GM13977 (cell line): ENCODE measurements around the gene KIFC3.

ENCODE experiments used
- DNase-seq: peaks from one replicate; pipeline ENCODE4 v3.0.0; 2012; ENCODE audit warnings: low spot score
- CTCF ChIP-seq: IDR thresholded peaks from 2 replicates; pipeline ENCODE4 v1.5.1; 2012; ENCODE audit warnings: mild to moderate bottlenecking, control low read depth; ENCODE audit not compliant: insufficient read depth; ENCODE audit errors: extremely low read depth, missing control alignments
- in situ Hi-C: fragments of 300-500 bp; cut with MboI; formaldehyde crosslinking; loops from one replicate; pipeline ENCODE4 v1.12.0; 2022; ENCODE audit warnings: low sequenced_read_pairs, low pct_unique_long_range_greater_than_20kb, mixed read lengths, inconsistent platforms; ENCODE audit not compliant: unreplicated experiment

The KIFC3 gene

GRCh38 chr16:57791195-57791892, 10.9 kb downstream of the KIFC3 start:
- DNase-seq: no peak
- TF ChIP-seq CTCF: no peak
- in situ Hi-C loops: no loop called here

GRCh38 chr16:57788951-57789350, 13.3 kb downstream of the KIFC3 start:
- in situ Hi-C loops: no loop called here

GRCh38 chr16:57788252-57788841, 13.9 kb downstream of the KIFC3 start:
- in situ Hi-C loops: no loop called here
- no peak for DNase-seq
- no peak for TF ChIP-seq CTCF

More at GRCh38 chr16:57788951-57789350, 13.3 kb downstream of the KIFC3 start:
- no peak for TF ChIP-seq CTCF
- no peak for DNase-seq

- DNase-seq: no peak
- no peak for TF ChIP-seq CTCF
- in situ Hi-C loops: no loop called here
Observed at GRCh38 chr16:57787519-57787905, 14.8 kb downstream of the KIFC3 start.

GRCh38 chr16:57786632-57787518, 15.4 kb downstream of the KIFC3 start:
- in situ Hi-C loops: no loop called here
- no peak for TF ChIP-seq CTCF
- no peak for DNase-seq

- no peak for DNase-seq
- TF ChIP-seq CTCF: no peak
- in situ Hi-C loops: no loop called here
Observed at GRCh38 chr16:57785924-57786323, 16.4 kb downstream of the KIFC3 start.
